Activated T-cell treated with anti-CD3 and anti-CD28 coated beads, Interleukin-2, amount 50 U/mL, for 72 hours (primary cell): ENCODE data around the gene AGBL4. TPM values are rescaled to one million over a fixed set of nuclear protein-coding genes. Genes with fewer than 3 reads are reported as not detected.

Source experiments
- ATAC-seq, 2 donors: fragments of 150-1000 bp; cut with Tn5 transposase; replicated peaks in 1 of 2; 2 replicates each; pipeline ENCODE4 v1.10.0; 2021; ENCODE audit warnings: moderate library complexity in 2 of 2, mild to moderate bottlenecking in 1 of 2
- DNase-seq, 2 donors: peaks; one replicate each; pipeline ENCODE4 v3.0.0; 2021 to 2022; ENCODE audit warnings: mixed read lengths in 1 of 2
- H3K27ac Mint-ChIP-seq: one replicate; pipeline ENCODE4 v1.8.0; 2022; ENCODE audit warnings: mild to moderate bottlenecking, moderate library complexity, mixed read lengths
- H3K27me3 Mint-ChIP-seq: one replicate; pipeline ENCODE4 v1.8.0; 2022; ENCODE audit warnings: low read depth, mixed read lengths
- H3K36me3 Mint-ChIP-seq, 2 donors: one replicate each; pipeline ENCODE4 v1.8.0; 2022; ENCODE audit warnings: mixed read lengths in 2 of 2, mild to moderate bottlenecking in 1 of 2; ENCODE audit not compliant: insufficient read depth in 2 of 2
- H3K4me1 Mint-ChIP-seq: one replicate; pipeline ENCODE4 v1.8.0; 2022; ENCODE audit warnings: low read depth, mixed read lengths
- H3K4me3 Mint-ChIP-seq, 2 donors: one replicate each; pipeline ENCODE4 v1.8.0; 2022; ENCODE audit warnings: mild to moderate bottlenecking in 2 of 2, mixed read lengths in 2 of 2, moderate library complexity in 2 of 2
- H3K9me3 Mint-ChIP-seq, 2 donors: one replicate each; pipeline ENCODE4 v1.8.0; 2022; ENCODE audit warnings: mixed read lengths in 2 of 2
- total RNA-seq, 2 donors: library from RNA; stranded (reverse); gene quantifications; one replicate each; pipeline ENCODE4 v1.2.3, GENCODE V29; 2022

The AGBL4 gene
- total RNA-seq, 2 donors from 2014 or later, result not detected

- H3K9me3 Mint-ChIP-seq, result no peaks in the 10 kb centered on the region
- peaks cover 5% of the 10 kb centered on the region for H3K4me1 Mint-ChIP-seq
- ATAC-seq (no peak), DNase-seq (no peak)
- H3K27me3 Mint-ChIP-seq, result peaks cover 8% of the 10 kb centered on the region
- H3K36me3 Mint-ChIP-seq, result no peaks in the 10 kb centered on the region
- H3K27ac Mint-ChIP-seq, result no peak overlapping the region
- no peak overlapping the region for H3K4me3 Mint-ChIP-seq
Observed at GRCh38 chr1:48718116-48718630, 1305.6 kb downstream of the AGBL4 start.

- Mint-ChIP-seq H3K36me3 (no peaks in the 10 kb centered on the region), H3K27me3 (no peaks in the 10 kb centered on the region), H3K4me3 (no peak overlapping the region), H3K27ac (no peak overlapping the region), H3K4me1 (peaks cover 5% of the 10 kb centered on the region), H3K9me3 (no peaks in the 10 kb centered on the region)
- ATAC-seq (no peak), DNase-seq (no peak)
Observed at GRCh38 chr1:48717082-48717481, 1306.7 kb downstream of the AGBL4 start.

GRCh38 chr1:48715921-48716320, 1307.8 kb downstream of the AGBL4 start:
- no peak for ATAC-seq
- Mint-ChIP-seq H3K27ac (no peak overlapping the region), H3K36me3 (no peaks in the 10 kb centered on the region), H3K4me1 (peaks cover 5% of the 10 kb centered on the region), H3K4me3 (no peak overlapping the region), H3K27me3 (no peaks in the 10 kb centered on the region), H3K9me3 (no peaks in the 10 kb centered on the region)
- no peak for DNase-seq

GRCh38 chr1:48710915-48711314, 1312.8 kb downstream of the AGBL4 start:
- ATAC-seq, result no peak
- H3K4me1 Mint-ChIP-seq, result peaks cover 5% of the 10 kb centered on the region
- H3K9me3 Mint-ChIP-seq, result no peaks in the 10 kb centered on the region
- no peaks in the 10 kb centered on the region for H3K36me3 Mint-ChIP-seq
- H3K27ac Mint-ChIP-seq, result no peak overlapping the region
- DNase-seq, result no peak
- H3K4me3 Mint-ChIP-seq, result no peak overlapping the region
- peaks cover 12% of the 10 kb centered on the region for H3K27me3 Mint-ChIP-seq

GRCh38 chr1:48710318-48710717, 1313.4 kb downstream of the AGBL4 start:
- H3K9me3 Mint-ChIP-seq, result no peaks in the 10 kb centered on the region
- H3K4me1 Mint-ChIP-seq, result peaks cover 5% of the 10 kb centered on the region
- DNase-seq (no peak), ATAC-seq (no peak)
- no peaks in the 10 kb centered on the region for H3K36me3 Mint-ChIP-seq
- H3K4me3 Mint-ChIP-seq, result no peak overlapping the region
- H3K27ac Mint-ChIP-seq, result no peak overlapping the region
- H3K27me3 Mint-ChIP-seq, result peaks cover 12% of the 10 kb centered on the region

- DNase-seq, result no peak
- H3K4me1 Mint-ChIP-seq, result no peaks in the 10 kb centered on the region
- H3K27me3 Mint-ChIP-seq, result peaks cover 31% of the 10 kb centered on the region
- no peak overlapping the region for H3K4me3 Mint-ChIP-seq
- H3K9me3 Mint-ChIP-seq, result no peaks in the 10 kb centered on the region
- no peak for ATAC-seq
- no peak overlapping the region for H3K27ac Mint-ChIP-seq
- no peaks in the 10 kb centered on the region for H3K36me3 Mint-ChIP-seq
Observed at GRCh38 chr1:48704736-48705135, 1319.0 kb downstream of the AGBL4 start.

GRCh38 chr1:48701445-48701844, 1322.3 kb downstream of the AGBL4 start:
- Mint-ChIP-seq H3K4me1 (no peaks in the 10 kb centered on the region), H3K9me3 (no peaks in the 10 kb centered on the region), H3K27ac (no peak overlapping the region), H3K36me3 (no peaks in the 10 kb centered on the region), H3K27me3 (peaks cover 29% of the 10 kb centered on the region), H3K4me3 (no peak overlapping the region)
- DNase-seq (no peak), ATAC-seq (no peak)

GRCh38 chr1:48697066-48697707, 1326.6 kb downstream of the AGBL4 start:
- H3K4me3 Mint-ChIP-seq, result no peak overlapping the region
- peak; percentile 52 to 62 for DNase-seq
- H3K9me3 Mint-ChIP-seq, result no peaks in the 10 kb centered on the region
- H3K27ac Mint-ChIP-seq, result no peak overlapping the region
- peaks cover 38% of the 10 kb centered on the region for H3K27me3 Mint-ChIP-seq
- ATAC-seq, result no peak
- H3K36me3 Mint-ChIP-seq, result no peaks in the 10 kb centered on the region
- H3K4me1 Mint-ChIP-seq, result no peaks in the 10 kb centered on the region

- Mint-ChIP-seq H3K4me3 (no peak overlapping the region), H3K4me1 (no peaks in the 10 kb centered on the region), H3K9me3 (no peaks in the 10 kb centered on the region), H3K36me3 (no peaks in the 10 kb centered on the region), H3K27ac (no peak overlapping the region), H3K27me3 (peaks cover 23% of the 10 kb centered on the region)
- DNase-seq (no peak), ATAC-seq (no peak)
Observed at GRCh38 chr1:48695161-48695560, 1328.6 kb downstream of the AGBL4 start.

- ATAC-seq (no peak), DNase-seq (no peak)
- Mint-ChIP-seq H3K27ac (no peak overlapping the region), H3K27me3 (peaks cover 10% of the 10 kb centered on the region), H3K36me3 (no peaks in the 10 kb centered on the region), H3K4me3 (no peak overlapping the region), H3K9me3 (no peaks in the 10 kb centered on the region), H3K4me1 (no peaks in the 10 kb centered on the region)
Observed at GRCh38 chr1:48693674-48694320, 1330.0 kb downstream of the AGBL4 start.

- peaks cover 9% of the 10 kb centered on the region for H3K27me3 Mint-ChIP-seq
- H3K4me3 Mint-ChIP-seq, result no peak overlapping the region
- H3K9me3 Mint-ChIP-seq, result no peaks in the 10 kb centered on the region
- no peak for DNase-seq
- no peaks in the 10 kb centered on the region for H3K4me1 Mint-ChIP-seq
- no peaks in the 10 kb centered on the region for H3K36me3 Mint-ChIP-seq
- H3K27ac Mint-ChIP-seq, result no peak overlapping the region
- ATAC-seq, result no peak
Observed at GRCh38 chr1:48693180-48693579, 1330.6 kb downstream of the AGBL4 start.

GRCh38 chr1:48692235-48692634, 1331.5 kb downstream of the AGBL4 start:
- DNase-seq (no peak), ATAC-seq (no peak)
- H3K27ac Mint-ChIP-seq, result no peak overlapping the region
- no peaks in the 10 kb centered on the region for H3K36me3 Mint-ChIP-seq
- no peak overlapping the region for H3K4me3 Mint-ChIP-seq
- H3K4me1 Mint-ChIP-seq, result no peaks in the 10 kb centered on the region
- H3K9me3 Mint-ChIP-seq, result no peaks in the 10 kb centered on the region
- H3K27me3 Mint-ChIP-seq, result peaks cover 9% of the 10 kb centered on the region

GRCh38 chr1:48691429-48692001, 1332.2 kb downstream of the AGBL4 start:
- no peak overlapping the region for H3K27ac Mint-ChIP-seq
- H3K4me1 Mint-ChIP-seq, result no peaks in the 10 kb centered on the region
- no peak overlapping the region for H3K4me3 Mint-ChIP-seq
- no peaks in the 10 kb centered on the region for H3K9me3 Mint-ChIP-seq
- H3K36me3 Mint-ChIP-seq, result no peaks in the 10 kb centered on the region
- H3K27me3 Mint-ChIP-seq, result peaks cover 9% of the 10 kb centered on the region
- DNase-seq (no peak), ATAC-seq (peak; percentile 57 to 66)
